B cell (primary cell): ENCODE measurements around the gene HABP4. TPM values are rescaled to one million over a fixed set of nuclear protein-coding genes. Genes with fewer than 3 reads are reported as not detected.

Experiments used
- ATAC-seq: fragments of 200-7000 bp; cut with Tn5 transposase; one replicate; pipeline ENCODE4 v1.10.0; 2021; ENCODE audit warnings: low read depth, mild to moderate bottlenecking, moderate number of reproducible peaks, moderate library complexity
- CTCF ChIA-PET: fragments of 350-600 bp; sonication (Branson Sonifier 250); formaldehyde crosslinking; loops from one replicate; lab custom pipeline; 2021; ENCODE audit warnings: antibody characterized with exemption, inconsistent platforms; lab: Charles Lee
- POLR2A ChIA-PET: fragments of 350-600 bp; sonication (Branson Sonifier 250); formaldehyde crosslinking; loops from one replicate; lab custom pipeline; 2021; ENCODE audit warnings: antibody characterized with exemption; lab: Charles Lee
- DNase-seq: peaks from one replicate; pipeline ENCODE4 v3.0.0; 2013
- H2AFZ ChIP-seq: 2 replicates; pipeline ENCODE4 v1.6.1; 2012; ENCODE audit warnings: mild to moderate bottlenecking, low read depth, low read length; ENCODE audit not compliant: insufficient read depth, poor library complexity, severe bottlenecking
- H3K27ac ChIP-seq, 2 donors: 1 replicate in 1 of 2; 2 replicates in 1 of 2; pipeline ENCODE4 v1.5.1; 2012 to 2013; ENCODE audit warnings: low read length in 2 of 2, mild to moderate bottlenecking in 2 of 2, moderate library complexity in 1 of 2
- H3K27me3 ChIP-seq, 4 experiments: fragments of 200-600 bp in 1 of 4; sonication (generic) in 1 of 4; replicated peaks in 1 of 4; 1 replicate in 2 of 4; 2 replicates in 2 of 4; pipeline versions ENCODE4 v1.6.1 to v1.7.0; 2013 to 2016; ENCODE audit warnings: low read length in 3 of 4, mild to moderate bottlenecking in 2 of 4, mixed read lengths in 1 of 4, moderate library complexity in 1 of 4; ENCODE audit not compliant: insufficient read depth in 4 of 4, control insufficient read depth in 3 of 4; ENCODE audit errors: control extremely low read depth in 1 of 4
- H3K36me3 ChIP-seq, 2 experiments: replicated peaks in 1 of 2; 1 replicate in 1 of 2; 2 replicates in 1 of 2; pipeline versions ENCODE4 v1.6.1 to v1.7.1; 2013; ENCODE audit warnings: low read length in 1 of 2; ENCODE audit not compliant: insufficient read depth in 2 of 2, control insufficient read depth in 1 of 2; ENCODE audit errors: control extremely low read depth in 1 of 2, extremely low read depth in 1 of 2
- H3K4me1 ChIP-seq, 2 donors: fragments of 200-600 bp in 1 of 2; sonication (generic) in 1 of 2; 1 replicate in 1 of 2; 2 replicates in 1 of 2; pipeline versions ENCODE4 v1.5.1 to v1.6.1; 2013 to 2017; ENCODE audit warnings: low read length in 2 of 2; ENCODE audit not compliant: control insufficient read depth in 2 of 2, insufficient read depth in 2 of 2
- H3K4me2 ChIP-seq: replicated peaks from 2 replicates; pipeline ENCODE3; 2012; ENCODE audit warnings: mild to moderate bottlenecking, low read depth, low read length; ENCODE audit not compliant: poor library complexity, severe bottlenecking
- H3K4me3 ChIP-seq, 5 experiments: fragments of 200-600 bp in 1 of 5; sonication (generic) in 1 of 5; 1 replicate in 3 of 5; 2 replicates in 2 of 5; pipeline versions ENCODE4 v1.5.1 to v1.7.0; 2011 to 2016; ENCODE audit warnings: low read length in 4 of 5, mild to moderate bottlenecking in 4 of 5, low read depth in 2 of 5, control low read depth in 1 of 5, moderate library complexity in 1 of 5; ENCODE audit not compliant: insufficient read depth in 1 of 5; ENCODE audit errors: control extremely low read depth in 1 of 5, extremely low read depth in 1 of 5
- H3K79me2 ChIP-seq: fragments of 200-600 bp; sonication (generic); one replicate; pipeline ENCODE4 v1.6.0; 2016; ENCODE audit warnings: low read length; ENCODE audit not compliant: control insufficient read depth, insufficient read depth
- H3K9ac ChIP-seq: fragments of 200-600 bp; sonication (generic); 2 replicates; pipeline ENCODE4 v1.6.1; 2017; ENCODE audit warnings: mild to moderate bottlenecking, low read length, moderate library complexity
- H3K9me3 ChIP-seq, 3 donors: one replicate each; pipeline versions ENCODE4 v1.6.1 to v1.7.1; 2013; ENCODE audit warnings: low read length in 2 of 3; ENCODE audit not compliant: control insufficient read depth in 2 of 3, insufficient read depth in 1 of 3; ENCODE audit errors: control extremely low read depth in 1 of 3
- H4K20me1 ChIP-seq: 2 replicates; pipeline ENCODE4 v1.6.0; 2012; ENCODE audit warnings: mild to moderate bottlenecking, low read length; ENCODE audit not compliant: insufficient read depth, control insufficient read depth, poor library complexity, severe bottlenecking
- H3K27ac Mint-ChIP-seq: one replicate; pipeline ENCODE4 v1.8.0; 2021; ENCODE audit warnings: mixed read lengths
- H3K27me3 Mint-ChIP-seq: one replicate; pipeline ENCODE4 v1.8.0; 2021; ENCODE audit warnings: mixed read lengths
- H3K4me1 Mint-ChIP-seq: one replicate; pipeline ENCODE4 v1.8.0; 2021; ENCODE audit warnings: mixed read lengths
- H3K4me3 Mint-ChIP-seq: one replicate; pipeline ENCODE4 v1.8.0; 2021; ENCODE audit warnings: mixed read lengths
- H3K9me3 Mint-ChIP-seq: one replicate; pipeline ENCODE4 v1.8.0; 2022; ENCODE audit warnings: mixed read lengths; ENCODE audit not compliant: insufficient read depth
- CTCF ChIP-seq: fragments of 200-600 bp; IDR thresholded peaks from one replicate; pipeline ENCODE4 v1.8.0; 2022; ENCODE audit warnings: antibody characterized with exemption, mild to moderate bottlenecking
- EZH2 ChIP-seq: IDR thresholded peaks from 2 replicates; pipeline ENCODE4 v1.6.1; 2012; ENCODE audit warnings: borderline replicate concordance, low read depth, mild to moderate bottlenecking, moderate library complexity, low read length; ENCODE audit not compliant: insufficient read depth, poor library complexity, severe bottlenecking
- WGBS: methylation state at CpG from one replicate; pipeline ENCODE4 v1.1.5; 2013; ENCODE audit warnings: missing lambda C conversion rate; ENCODE audit not compliant: insufficient coverage; 5-methylcytosine and 5-hydroxymethylcytosine counted together
- intact Hi-C: fragments of 100-400 bp; cut with micrococcal nuclease; formaldehyde crosslinking; loops from one replicate; pipeline ENCODE4 v1.10.0; 2022
- polyA plus RNA-seq: library from polyadenylated mRNA; depleted of rRNA; stranded (reverse); fragments of >200 nt; gene quantifications from 2 replicates; pipeline ENCODE4 v1.2.3, GENCODE V29; 2012
- total RNA-seq, 2 donors: library from RNA; stranded (reverse); fragments of 120-200 nt in 1 of 2; gene quantifications; 1 replicate in 1 of 2; 2 replicates in 1 of 2; pipeline versions ENCODE4 v1.2.3 to v1.2.4, GENCODE V29; 2013 to 2022

HABP4 gene
- total and polyA plus RNA-seq, 2 donors (not counting 1 experiment from before 2014, with no cell fraction given), result 3.3 to 15.0 TPM

DNA sequence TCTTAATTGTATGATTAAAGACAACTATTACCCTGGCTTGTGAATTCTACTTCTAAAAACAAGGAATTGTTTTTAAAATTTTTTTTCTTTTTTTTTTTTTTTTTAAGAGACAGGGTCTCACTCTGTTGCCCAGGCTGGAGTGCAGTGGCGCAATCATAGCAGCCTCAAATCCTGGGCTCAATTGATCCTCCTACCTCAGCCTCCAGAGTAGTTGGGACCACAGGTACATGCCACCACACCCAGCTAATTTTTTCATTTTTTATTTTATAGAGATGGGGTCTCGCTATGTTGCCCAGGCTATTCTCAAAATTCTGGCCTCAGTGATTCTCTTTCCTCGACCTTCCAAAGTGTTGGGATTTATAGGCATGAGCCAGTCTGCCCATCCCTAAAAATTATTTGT lies 62.3 kb downstream of the HABP4 start:
- DNase-seq, result no peak
- Histone ChIP-seq H3K36me3 (no peaks in the 10 kb centered on the region), H2AFZ (no peak overlapping the region), H3K27me3 (no peaks in the 10 kb centered on the region), H4K20me1 (no peaks in the 10 kb centered on the region), H3K27ac (no peak overlapping the region), H3K9me3 (no peaks in the 10 kb centered on the region), H3K4me1 (no peaks in the 10 kb centered on the region), H3K9ac (no peak overlapping the region), H3K79me2 (no peaks in the 10 kb centered on the region), H3K4me2 (no peak overlapping the region), H3K4me3 (no peak overlapping the region)
- TF ChIP-seq CTCF, result no peak
- no peak for TF ChIP-seq EZH2
- Mint-ChIP-seq H3K4me3 (no peak overlapping the region), H3K9me3 (no peaks in the 10 kb centered on the region), H3K27ac (no peak overlapping the region), H3K27me3 (no peaks in the 10 kb centered on the region), H3K4me1 (no peaks in the 10 kb centered on the region)
- ChIA-PET CTCF (no interaction called here), POLR2A (no interaction called here)
- intact Hi-C loops, result no loop called here
- no CpG with 5 or more reads among the region's 3 CpGs for WGBS
- no peak for ATAC-seq

GRCh38 chr9:96513622-96514021 lies 63.7 kb downstream of the HABP4 start:
- Mint-ChIP-seq H3K27me3 (no peaks in the 10 kb centered on the region), H3K4me3 (no peak overlapping the region), H3K27ac (no peak overlapping the region), H3K9me3 (no peaks in the 10 kb centered on the region), H3K4me1 (no peaks in the 10 kb centered on the region)
- Histone ChIP-seq H4K20me1 (no peaks in the 10 kb centered on the region), H3K27ac (no peak overlapping the region), H2AFZ (no peak overlapping the region), H3K36me3 (no peaks in the 10 kb centered on the region), H3K9me3 (no peaks in the 10 kb centered on the region), H3K4me1 (no peaks in the 10 kb centered on the region), H3K9ac (no peak overlapping the region), H3K27me3 (no peaks in the 10 kb centered on the region), H3K79me2 (no peaks in the 10 kb centered on the region), H3K4me2 (no peak overlapping the region), H3K4me3 (no peak overlapping the region)
- no peak for TF ChIP-seq CTCF
- TF ChIP-seq EZH2, result no peak
- ChIA-PET CTCF (no interaction called here), POLR2A (no interaction called here)
- ATAC-seq (no peak), DNase-seq (no peak)
- 96% methylated on average over 3 of the region's 5 CpGs for WGBS
- intact Hi-C loops, result no loop called here
